Mammary epithelial cell (primary cell): ENCODE measurements around the gene BEND7.

Source experiments
- CTCF ChIP-seq, 2 donors: IDR thresholded peaks in 1 of 2; conservative IDR thresholded peaks in 1 of 2; 2 replicates each; pipeline ENCODE4 v1.5.1; 2011 to 2012; ENCODE audit warnings: inconsistent platforms in 2 of 2, low read length in 2 of 2, mild to moderate bottlenecking in 2 of 2, control low read depth in 1 of 2, low read depth in 1 of 2; ENCODE audit not compliant: insufficient read depth in 1 of 2; ENCODE audit errors: extremely low read depth in 1 of 2
- EZH2 ChIP-seq: IDR thresholded peaks from 2 replicates; pipeline ENCODE4 v1.6.1; 2012; ENCODE audit warnings: low read length, inconsistent platforms, borderline replicate concordance

- TF ChIP-seq CTCF (conservative IDR thresholded peaks at IDR 0.05 in 1 of 2, IDR thresholded peaks at IDR 0.05 in 1 of 2; ENCODE audit: extremely low read depth in 1 of 2, insufficient read depth in 1 of 2, low read depth in 1 of 2, low read length in 2 of 2) (no peak), EZH2 (no peak)
Observed at GRCh38 chr10:13525663-13526062, 3.2 kb downstream of the BEND7 start.
